OCI-LY7 (cell line): ENCODE data around the gene RRP9. TPM values are rescaled to one million over a fixed set of nuclear protein-coding genes. Genes with fewer than 3 reads are reported as not detected.

Source experiments
- BruUV-seq: library from RNA; stranded (reverse); fragments of 400-500 nt; replicated peaks from 2 replicates; lab custom pipeline; 2021; lab: Mats Ljungman, UMichigan
- CTCF ChIA-PET: fragments of 300-600 bp; sonication (Branson Sonifier 250); formaldehyde crosslinking; loops from one replicate; lab custom pipeline; 2022; ENCODE audit warnings: antibody characterized with exemption; ENCODE audit not compliant: unreplicated experiment; lab: Charles Lee
- POLR2A ChIA-PET: fragments of 300-600 bp; sonication (Branson Sonifier 250); formaldehyde crosslinking; loops from one replicate; lab custom pipeline; 2022; ENCODE audit warnings: antibody characterized with exemption; lab: Charles Lee
- DNase-seq: peaks from one replicate; pipeline ENCODE4 v3.0.0-alpha.2; 2015; ENCODE audit warnings: low spot score
- H2AFZ ChIP-seq: fragments of 200-600 bp; sonication (generic), shearing (Covaris generic); 2 replicates; pipeline ENCODE4 v1.6.1; 2014; ENCODE audit warnings: mild to moderate bottlenecking, antibody characterized with exemption, low read length, moderate library complexity
- H3K27ac ChIP-seq: fragments of 200-600 bp; sonication (generic); 2 replicates; pipeline ENCODE4 v1.5.1; 2014; ENCODE audit warnings: mixed run types, low read depth, mild to moderate bottlenecking, moderate library complexity, low read length, inconsistent platforms; ENCODE audit not compliant: poor library complexity, severe bottlenecking
- H3K36me3 ChIP-seq: fragments of 200-600 bp; sonication (generic); 2 replicates; pipeline ENCODE4 v1.6.1; 2014; ENCODE audit warnings: mild to moderate bottlenecking, antibody characterized with exemption, low read length, moderate library complexity, mixed read lengths; ENCODE audit not compliant: insufficient read depth
- H3K4me1 ChIP-seq: fragments of 200-600 bp; sonication (generic); 2 replicates; pipeline ENCODE4 v1.5.1; 2014; ENCODE audit warnings: mild to moderate bottlenecking, low read length; ENCODE audit not compliant: insufficient read depth, poor library complexity, severe bottlenecking
- H3K4me2 ChIP-seq: fragments of 200-600 bp; sonication (generic); 2 replicates; pipeline ENCODE4 v1.6.1; 2014; ENCODE audit warnings: mild to moderate bottlenecking, low read length
- H3K4me3 ChIP-seq: fragments of 200-600 bp; sonication (generic); 2 replicates; pipeline ENCODE4 v1.5.1; 2014; ENCODE audit warnings: mild to moderate bottlenecking, low read depth, low read length; ENCODE audit not compliant: poor library complexity, severe bottlenecking
- H3K79me2 ChIP-seq: fragments of 200-600 bp; sonication (generic); 2 replicates; pipeline ENCODE4 v1.6.1; 2016; ENCODE audit warnings: low read depth, mild to moderate bottlenecking, low read length, moderate library complexity, mixed read lengths; ENCODE audit not compliant: insufficient read depth
- H3K9me2 ChIP-seq: fragments of 200-600 bp; sonication (generic); 2 replicates; pipeline ENCODE4 v1.6.1; 2016; ENCODE audit warnings: mild to moderate bottlenecking, low read length, mixed read lengths; ENCODE audit not compliant: insufficient read depth
- H3K9me3 ChIP-seq: fragments of 200-600 bp; sonication (generic); 2 replicates; pipeline ENCODE4 v1.6.1; 2014; ENCODE audit warnings: mild to moderate bottlenecking, mixed run types, low read length, mixed read lengths
- H4K20me1 ChIP-seq: fragments of 200-600 bp; sonication (generic); 2 replicates; pipeline ENCODE4 v1.6.1; 2014; ENCODE audit warnings: mild to moderate bottlenecking, antibody characterized with exemption, low read length, moderate library complexity, mixed read lengths; ENCODE audit not compliant: insufficient read depth
- EZH2phosphoT487 ChIP-seq: fragments of 200-600 bp; sonication (generic); IDR thresholded peaks from 2 replicates; pipeline ENCODE4 v1.6.1; 2018; ENCODE audit warnings: low read depth, borderline replicate concordance, mild to moderate bottlenecking, mixed run types, antibody characterized with exemption, low read length, moderate library complexity, mixed read lengths
- intact Hi-C: fragments of 100-400 bp; cut with micrococcal nuclease; formaldehyde crosslinking; loops from one replicate; pipeline ENCODE4 v1.10.0; 2022; ENCODE audit not compliant: unreplicated experiment
- total RNA-seq, 2 experiments: library from RNA; depleted of rRNA in 1 of 2; stranded (reverse); fragments of >200 nt in 1 of 2; shearing (Covaris generic) in 1 of 2; gene quantifications; 2 replicates each; pipeline ENCODE4 v1.2.3, GENCODE V29; 2014 to 2022
- TF ChIP-seq, protein P1 (sequence below): fragments of 200-600 bp; sonication (generic); conservative IDR thresholded peaks from 2 replicates; pipeline ENCODE4 v1.5.1; 2014; ENCODE audit warnings: mild to moderate bottlenecking, antibody characterized with exemption, low read length, moderate library complexity, mixed read lengths

The RRP9 gene
- total RNA-seq, 2 experiments from 2014 or later = 34.4 to 41.1 TPM

DNA sequence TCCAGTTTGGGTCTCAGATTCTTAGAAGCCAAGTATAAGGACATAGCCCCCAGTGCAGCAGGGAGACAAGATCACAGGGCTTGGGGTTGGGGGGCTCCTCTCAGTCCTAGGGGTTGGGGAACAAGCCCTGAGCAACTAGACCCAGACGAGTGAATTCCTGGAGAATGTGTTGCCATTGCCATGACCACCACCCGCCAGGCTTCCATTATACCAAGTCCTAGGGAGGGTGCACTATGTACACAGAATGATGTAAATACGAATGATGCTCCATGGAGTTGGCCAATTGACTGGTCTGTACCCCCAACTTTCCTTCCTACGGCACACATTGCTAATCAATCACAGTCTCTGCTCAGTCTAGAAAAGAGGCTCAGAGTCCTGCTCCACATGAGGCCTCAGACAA lies 47.3 kb downstream of the RRP9 start:
- H3K9me2 ChIP-seq = no peaks in the 10 kb centered on the region
- intact Hi-C loops = no loop called here
- H3K36me3 ChIP-seq = no peaks in the 10 kb centered on the region
- no peak overlapping the region for H3K27ac ChIP-seq
- CTCF ChIA-PET = no interaction called here
- H3K79me2 ChIP-seq = no peaks in the 10 kb centered on the region
- POLR2A ChIA-PET = no interaction called here
- TF ChIP-seq, protein P1, sequence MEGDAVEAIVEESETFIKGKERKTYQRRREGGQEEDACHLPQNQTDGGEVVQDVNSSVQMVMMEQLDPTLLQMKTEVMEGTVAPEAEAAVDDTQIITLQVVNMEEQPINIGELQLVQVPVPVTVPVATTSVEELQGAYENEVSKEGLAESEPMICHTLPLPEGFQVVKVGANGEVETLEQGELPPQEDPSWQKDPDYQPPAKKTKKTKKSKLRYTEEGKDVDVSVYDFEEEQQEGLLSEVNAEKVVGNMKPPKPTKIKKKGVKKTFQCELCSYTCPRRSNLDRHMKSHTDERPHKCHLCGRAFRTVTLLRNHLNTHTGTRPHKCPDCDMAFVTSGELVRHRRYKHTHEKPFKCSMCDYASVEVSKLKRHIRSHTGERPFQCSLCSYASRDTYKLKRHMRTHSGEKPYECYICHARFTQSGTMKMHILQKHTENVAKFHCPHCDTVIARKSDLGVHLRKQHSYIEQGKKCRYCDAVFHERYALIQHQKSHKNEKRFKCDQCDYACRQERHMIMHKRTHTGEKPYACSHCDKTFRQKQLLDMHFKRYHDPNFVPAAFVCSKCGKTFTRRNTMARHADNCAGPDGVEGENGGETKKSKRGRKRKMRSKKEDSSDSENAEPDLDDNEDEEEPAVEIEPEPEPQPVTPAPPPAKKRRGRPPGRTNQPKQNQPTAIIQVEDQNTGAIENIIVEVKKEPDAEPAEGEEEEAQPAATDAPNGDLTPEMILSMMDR = no peak
- TF ChIP-seq EZH2phosphoT487 = no peak
- no TSS peak for BruUV-seq
- no peaks in the 10 kb centered on the region for H3K9me3 ChIP-seq
- H2AFZ ChIP-seq = no peak overlapping the region
- no peak overlapping the region for H3K4me3 ChIP-seq
- H4K20me1 ChIP-seq = no peaks in the 10 kb centered on the region
- no peak for DNase-seq
- H3K4me1 ChIP-seq = no peaks in the 10 kb centered on the region
- no peak overlapping the region for H3K4me2 ChIP-seq

DNA sequence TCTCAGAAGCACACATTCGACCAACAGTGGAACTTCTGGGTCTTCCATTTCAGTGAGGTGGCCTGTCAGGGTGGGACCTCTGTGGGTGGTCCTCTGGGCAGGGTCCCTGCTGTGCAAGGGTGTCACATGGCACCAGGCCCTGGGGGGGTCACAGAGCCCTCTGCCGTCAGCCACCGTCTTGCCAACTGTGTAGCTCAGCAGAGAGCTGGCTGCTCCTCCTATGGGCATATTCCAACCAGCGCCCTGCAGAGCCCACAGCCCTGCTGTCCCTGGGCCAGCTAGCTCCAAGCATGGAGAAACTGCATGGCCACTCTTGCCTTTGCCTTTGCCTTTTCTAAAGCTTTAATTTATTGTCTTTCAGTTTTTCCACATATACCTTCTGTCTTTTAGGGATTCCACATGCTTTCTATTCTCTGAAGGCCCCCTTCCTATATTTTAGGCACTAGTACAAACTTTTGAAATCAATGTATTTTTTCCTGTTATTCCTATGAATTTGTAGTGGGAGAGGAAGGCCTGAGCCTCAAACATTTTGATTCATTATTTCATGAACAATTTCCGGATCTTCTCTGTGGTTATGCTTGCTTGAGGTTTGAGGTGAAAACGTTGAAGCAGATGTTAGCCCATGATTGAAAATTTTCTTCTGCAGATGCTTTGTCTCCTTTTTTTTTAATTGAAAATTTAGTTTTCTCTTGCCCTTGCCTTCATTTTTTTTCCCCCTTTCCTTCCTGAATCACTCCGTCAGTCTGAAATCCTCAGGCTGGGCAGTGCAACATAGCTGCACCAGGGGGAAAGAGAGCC lies 50.3 kb downstream of the RRP9 start:
- Histone ChIP-seq H3K27ac (no peak overlapping the region), H3K79me2 (no peaks in the 10 kb centered on the region), H4K20me1 (no peaks in the 10 kb centered on the region), H3K36me3 (no peaks in the 10 kb centered on the region), H3K4me1 (no peaks in the 10 kb centered on the region), H3K4me2 (no peak overlapping the region), H3K4me3 (no peak overlapping the region), H3K9me2 (no peaks in the 10 kb centered on the region), H2AFZ (no peak overlapping the region), H3K9me3 (no peaks in the 10 kb centered on the region)
- ChIA-PET CTCF (no interaction called here), POLR2A (no interaction called here)
- TF ChIP-seq EZH2phosphoT487 = no peak
- TF ChIP-seq, protein P1 = no peak
- no peak for DNase-seq
- intact Hi-C loops = no loop called here
- no TSS peak for BruUV-seq

DNA sequence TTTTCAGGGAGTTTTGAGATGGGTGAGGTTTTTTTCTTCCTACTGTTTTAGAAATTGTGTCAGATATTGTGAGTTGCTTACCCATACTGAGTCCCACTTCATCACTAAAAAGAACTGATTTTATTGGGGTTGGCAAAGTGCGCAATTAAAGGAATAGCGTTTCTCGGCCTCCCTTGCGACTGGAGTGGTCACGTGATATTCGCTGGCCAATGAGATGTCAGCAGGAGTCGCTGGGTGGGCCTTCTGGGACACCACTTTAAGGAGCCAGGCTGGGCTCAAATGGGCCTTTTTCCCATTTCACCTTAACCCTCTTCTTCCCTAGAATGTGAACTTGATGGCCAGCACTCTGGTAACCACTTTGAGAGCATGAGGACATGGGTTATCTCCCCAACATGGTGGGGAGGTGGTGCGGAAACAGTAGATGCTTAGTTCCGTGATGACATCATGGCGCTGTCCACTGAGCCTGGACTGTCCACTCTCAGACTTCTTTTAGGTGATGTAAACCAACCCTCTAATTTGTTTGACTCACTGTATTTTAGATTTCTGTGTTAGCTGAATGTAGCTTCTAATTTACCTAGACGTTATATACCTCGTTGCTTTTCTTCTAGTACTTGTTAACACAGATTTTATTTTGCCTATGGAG lies 53.1 kb downstream of the RRP9 start:
- H3K4me2 ChIP-seq = no peak overlapping the region
- H2AFZ ChIP-seq = no peak overlapping the region
- H3K9me3 ChIP-seq = no peaks in the 10 kb centered on the region
- H3K27ac ChIP-seq = no peak overlapping the region
- H3K4me3 ChIP-seq = no peak overlapping the region
- no peaks in the 10 kb centered on the region for H3K79me2 ChIP-seq
- no peaks in the 10 kb centered on the region for H3K36me3 ChIP-seq
- no peaks in the 10 kb centered on the region for H3K9me2 ChIP-seq
- H3K4me1 ChIP-seq = no peaks in the 10 kb centered on the region
- ChIA-PET CTCF (no interaction called here), POLR2A (no interaction called here)
- no TSS peak for BruUV-seq
- intact Hi-C loops = no loop called here
- DNase-seq = no peak
- TF ChIP-seq EZH2phosphoT487 = no peak
- TF ChIP-seq, protein P1 = no peak
- H4K20me1 ChIP-seq = no peaks in the 10 kb centered on the region
